GM18505 (cell line): ENCODE measurements around the gene GPR15.

ENCODE experiments used
- ATAC-seq: cut with Tn5 transposase; IDR thresholded peaks from one replicate; pipeline ENCODE4 v1.9.1; 2021; ENCODE audit not compliant: unreplicated experiment
- POLR2A ChIP-seq: IDR thresholded peaks from 4 replicates; pipeline ENCODE4 v1.6.1; 2011; ENCODE audit warnings: borderline replicate concordance; ENCODE audit not compliant: insufficient read depth, insufficient read length; ENCODE audit errors: extremely low read depth

The GPR15 gene

GRCh38 chr3:98531622-98532274 lies at the start of gene GPR15:
Gene GPR15 (plus strand): TSS chr3:98531978. CDS start chr3:98532034, 56 bp downstream.
- peak; percentile 57 for TF ChIP-seq POLR2A
- ATAC-seq = no peak

GRCh38 chr3:98482717-98483482 lies 48.9 kb upstream of the GPR15 start:
- no peak for TF ChIP-seq POLR2A
- no peak for ATAC-seq

GRCh38 chr3:98483626-98484025 lies 48.2 kb upstream of the GPR15 start:
- ATAC-seq = no peak
- no peak for TF ChIP-seq POLR2A

- ATAC-seq = no peak
- no peak for TF ChIP-seq POLR2A
Measured at GRCh38 chr3:98497381-98497780, 34.4 kb upstream of the GPR15 start, which contains the start of gene OR5K2. Gene OR5K2 (plus strand): TSS chr3:98497681. CDS start chr3:98497681, 0 bp downstream.

GRCh38 chr3:98500019-98500418 lies 31.8 kb upstream of the GPR15 start:
- TF ChIP-seq POLR2A = no peak
- ATAC-seq = no peak

- ATAC-seq = no peak
- no peak for TF ChIP-seq POLR2A
Measured at GRCh38 chr3:98501270-98501669, 30.5 kb upstream of the GPR15 start.

GRCh38 chr3:98501863-98502576 lies 29.8 kb upstream of the GPR15 start:
- no peak for TF ChIP-seq POLR2A

GRCh38 chr3:98504539-98504938 lies 27.2 kb upstream of the GPR15 start:
- no peak for ATAC-seq
- no peak for TF ChIP-seq POLR2A

More at GRCh38 chr3:98501863-98502576, 29.8 kb upstream of the GPR15 start:
- no peak for ATAC-seq

GRCh38 chr3:98508582-98508981 lies 23.2 kb upstream of the GPR15 start:
- ATAC-seq = no peak
- TF ChIP-seq POLR2A = no peak

GRCh38 chr3:98512576-98512975 lies 19.2 kb upstream of the GPR15 start:
- ATAC-seq = no peak
- TF ChIP-seq POLR2A = no peak

- no peak for ATAC-seq
- no peak for TF ChIP-seq POLR2A
Measured at GRCh38 chr3:98513091-98513511, 18.7 kb upstream of the GPR15 start.

- ATAC-seq = no peak
Measured at GRCh38 chr3:98513736-98514135, 18.0 kb upstream of the GPR15 start.

GRCh38 chr3:98514948-98515347 lies 16.8 kb upstream of the GPR15 start:
- no peak for ATAC-seq
- no peak for TF ChIP-seq POLR2A

More at GRCh38 chr3:98513736-98514135, 18.0 kb upstream of the GPR15 start:
- no peak for TF ChIP-seq POLR2A
